GM12865 (cell line): ENCODE results near the gene FER.
"Not testable (repeated sequence)": the region's sequence is repeated elsewhere in the genome, so short reads cannot be mapped to it uniquely, and the experiment has no call there.

Experiments
- DNase-seq: peaks from one replicate; pipeline ENCODE4 v3.0.0; 2010; ENCODE audit warnings: low read depth
- H3K4me3 ChIP-seq: 2 replicates; pipeline ENCODE4 v1.5.1; 2011; ENCODE audit warnings: mild to moderate bottlenecking, low read depth, low read length, control low read depth
- CTCF ChIP-seq: IDR thresholded peaks from 2 replicates; pipeline ENCODE4 v1.5.1; 2011; ENCODE audit warnings: low read length, control low read depth, low read depth, inconsistent platforms; ENCODE audit not compliant: insufficient read depth; ENCODE audit errors: missing control alignments

Gene FER

DNA sequence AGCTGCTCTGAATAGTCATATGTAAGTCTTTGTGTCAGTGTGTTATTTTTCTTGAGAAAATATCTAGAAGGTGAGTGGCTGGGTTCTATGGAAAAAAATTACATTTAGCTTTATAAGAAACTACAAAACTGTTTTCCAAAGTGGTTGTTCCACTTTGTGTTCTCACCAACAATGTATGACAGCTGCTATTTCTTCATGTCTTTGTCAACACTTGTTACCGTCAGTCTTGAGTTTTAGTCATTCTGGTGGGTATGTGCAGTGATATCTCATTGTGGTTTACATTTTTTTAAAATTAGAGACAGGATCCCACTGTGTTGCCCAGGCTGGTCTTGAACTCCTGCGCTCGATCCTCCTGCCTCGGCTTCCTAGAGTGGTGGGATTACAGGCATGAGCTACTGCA, 415.6 kb downstream of the FER start:
- no peak for DNase-seq
- no peak for TF ChIP-seq CTCF
- H3K4me3 ChIP-seq, result no peak overlapping the region

GRCh38 chr5:109164001-109164400, 416.3 kb downstream of the FER start:
- H3K4me3 ChIP-seq, result no peak overlapping the region
- DNase-seq, result peak; percentile 14
- no peak for TF ChIP-seq CTCF

DNA sequence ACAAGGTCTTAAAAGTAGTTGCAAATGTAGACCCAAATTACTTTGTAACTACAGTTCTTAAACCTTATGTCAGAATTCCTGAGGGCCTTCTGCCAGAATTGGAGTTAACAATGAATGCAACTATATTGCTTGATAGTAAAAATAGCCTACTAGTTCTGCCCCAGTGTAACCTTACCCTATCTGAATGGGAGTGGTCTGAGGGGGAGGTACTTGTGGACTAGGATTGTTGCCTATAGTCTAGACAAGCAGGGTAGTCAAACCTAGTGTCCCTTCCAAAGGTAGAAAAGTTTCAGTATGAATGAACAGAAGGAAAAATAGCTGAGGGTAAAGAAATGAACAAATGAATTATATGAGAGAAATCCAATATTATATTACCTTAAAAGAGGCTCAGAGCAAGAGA, 419.9 kb downstream of the FER start:
- no peak for TF ChIP-seq CTCF
- no peak overlapping the region for H3K4me3 ChIP-seq
- no peak for DNase-seq

GRCh38 chr5:109168151-109168550, 420.5 kb downstream of the FER start:
- TF ChIP-seq CTCF, result no peak
- DNase-seq, result no peak
- no peak overlapping the region for H3K4me3 ChIP-seq

- no peak for TF ChIP-seq CTCF
- H3K4me3 ChIP-seq, result no peak overlapping the region
- DNase-seq, result no peak
Measured at GRCh38 chr5:109170629-109171350, 423.1 kb downstream of the FER start.

- peak; percentile 9 for DNase-seq
- not testable (repeated sequence) for H3K4me3 ChIP-seq
Measured at GRCh38 chr5:109171437-109172073, 423.9 kb downstream of the FER start.

- no peak overlapping the region for H3K4me3 ChIP-seq
- no peak for DNase-seq
- TF ChIP-seq CTCF, result no peak
Measured at GRCh38 chr5:109173036-109173794, 425.5 kb downstream of the FER start.
